Measurements from ENCODE around the gene BNC2.

Gene BNC2

DNA sequence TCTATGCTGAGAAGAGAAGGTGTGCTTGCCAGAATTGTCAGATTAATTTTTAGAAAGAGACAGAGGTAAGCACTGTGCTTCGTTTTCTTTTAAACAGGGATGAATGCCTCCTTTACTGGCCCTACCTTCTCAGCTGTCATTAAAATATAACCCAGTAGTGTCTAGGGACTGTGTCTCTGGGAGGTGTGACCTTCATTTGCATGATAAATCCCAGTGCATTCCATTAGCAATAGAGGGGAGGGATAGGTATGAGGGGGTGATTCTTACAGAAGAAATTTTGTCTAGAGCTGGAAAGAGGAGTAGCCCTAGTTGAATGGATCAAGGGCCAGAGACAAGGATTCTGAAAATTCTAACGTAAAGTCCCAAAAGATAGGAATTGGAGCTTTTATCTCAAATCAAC, 351.5 kb downstream of the BNC2 start:
- no peak for DNase-seq
- no peak for TF ChIP-seq POLR2A (IDR thresholded peaks at IDR 0.05; ENCODE audit: low read length)
- TF ChIP-seq GATA1 (IDR thresholded peaks at IDR 0.05; ENCODE audit: low read depth, low read length) = no peak

- TF ChIP-seq GATA1 (IDR thresholded peaks at IDR 0.05; ENCODE audit: low read depth, low read length) = no peak
- no peak for TF ChIP-seq POLR2A (IDR thresholded peaks at IDR 0.05; ENCODE audit: low read length)
- DNase-seq = no peak
Observed at GRCh38 chr9:16516891-16517290, 353.6 kb downstream of the BNC2 start.

- TF ChIP-seq GATA1 (IDR thresholded peaks at IDR 0.05; ENCODE audit: low read depth, low read length) (no peak), POLR2A (IDR thresholded peaks at IDR 0.05; ENCODE audit: low read length) (no peak)
- no peak for DNase-seq
Observed at GRCh38 chr9:16515879-16516301, 354.6 kb downstream of the BNC2 start.

- TF ChIP-seq POLR2A (IDR thresholded peaks at IDR 0.05; ENCODE audit: low read length) (no peak), GATA1 (IDR thresholded peaks at IDR 0.05; ENCODE audit: low read depth, low read length) (no peak)
- DNase-seq = no peak
Observed at GRCh38 chr9:16515207-16515606, 355.3 kb downstream of the BNC2 start.

DNA sequence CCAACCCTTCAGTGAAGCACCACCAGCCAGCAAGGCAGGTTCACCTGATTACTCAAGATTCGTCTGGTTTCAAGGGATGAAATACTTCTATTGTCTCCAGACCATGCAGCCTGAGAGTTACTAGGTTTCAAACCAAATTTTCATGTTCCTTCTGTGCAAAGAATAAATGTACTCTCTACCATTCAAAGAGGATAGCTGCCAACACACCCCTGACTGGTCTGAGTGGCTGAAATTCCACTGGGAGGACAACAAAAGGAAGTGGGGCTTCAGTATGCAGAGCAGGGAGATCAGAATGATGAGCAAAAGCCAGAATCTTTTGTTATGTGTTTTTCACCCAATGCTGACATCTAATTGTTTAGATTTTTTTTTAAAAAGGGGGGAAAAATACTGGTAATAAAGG, 356.3 kb downstream of the BNC2 start:
- no peak for TF ChIP-seq POLR2A (IDR thresholded peaks at IDR 0.05; ENCODE audit: low read length)
- TF ChIP-seq GATA1 (IDR thresholded peaks at IDR 0.05; ENCODE audit: low read depth, low read length) = no peak
- no peak for DNase-seq

GRCh38 chr9:16512281-16512680, 358.2 kb downstream of the BNC2 start:
- no peak for TF ChIP-seq POLR2A (IDR thresholded peaks at IDR 0.05; ENCODE audit: low read length)
- no peak for TF ChIP-seq GATA1 (IDR thresholded peaks at IDR 0.05; ENCODE audit: low read depth, low read length)
- DNase-seq = no peak

GRCh38 chr9:16510482-16510881, 360.0 kb downstream of the BNC2 start:
- DNase-seq = no peak
- TF ChIP-seq GATA1 (IDR thresholded peaks at IDR 0.05; ENCODE audit: low read depth, low read length) = no peak
- TF ChIP-seq POLR2A (IDR thresholded peaks at IDR 0.05; ENCODE audit: low read length) = no peak

DNA sequence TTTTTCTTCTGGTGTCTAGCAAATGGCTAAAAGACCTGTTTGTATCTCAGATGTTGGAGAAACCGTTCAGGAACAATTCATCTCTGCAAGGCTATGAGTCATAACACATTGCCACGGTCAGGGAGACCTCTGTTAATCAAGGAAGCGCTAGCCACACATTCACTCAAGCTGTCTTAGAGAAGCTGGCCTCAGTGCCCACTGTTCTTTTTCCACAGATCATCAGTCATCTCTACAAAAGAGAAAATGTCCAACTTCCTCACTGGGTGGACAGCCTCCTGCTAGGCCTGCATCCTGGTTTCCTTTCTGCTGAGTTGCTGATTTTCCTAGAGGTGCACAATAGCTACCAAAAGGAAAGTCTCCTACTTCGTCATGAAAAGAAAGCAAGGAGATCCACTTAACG, 360.5 kb downstream of the BNC2 start:
- no peak for DNase-seq
- TF ChIP-seq POLR2A (IDR thresholded peaks at IDR 0.05; ENCODE audit: low read length) = no peak
- no peak for TF ChIP-seq GATA1 (IDR thresholded peaks at IDR 0.05; ENCODE audit: low read depth, low read length)

- TF ChIP-seq GATA1 (IDR thresholded peaks at IDR 0.05; ENCODE audit: low read depth, low read length) (no peak), POLR2A (IDR thresholded peaks at IDR 0.05; ENCODE audit: low read length) (no peak)
Observed at GRCh38 chr9:16505199-16505598, 365.3 kb downstream of the BNC2 start.

GRCh38 chr9:16501726-16502125, 368.7 kb downstream of the BNC2 start:
- TF ChIP-seq POLR2A (IDR thresholded peaks at IDR 0.05; ENCODE audit: low read length) (no peak), GATA1 (IDR thresholded peaks at IDR 0.05; ENCODE audit: low read depth, low read length) (no peak)
- no peak for DNase-seq

More at GRCh38 chr9:16505199-16505598, 365.3 kb downstream of the BNC2 start:
- no peak for DNase-seq

DNA sequence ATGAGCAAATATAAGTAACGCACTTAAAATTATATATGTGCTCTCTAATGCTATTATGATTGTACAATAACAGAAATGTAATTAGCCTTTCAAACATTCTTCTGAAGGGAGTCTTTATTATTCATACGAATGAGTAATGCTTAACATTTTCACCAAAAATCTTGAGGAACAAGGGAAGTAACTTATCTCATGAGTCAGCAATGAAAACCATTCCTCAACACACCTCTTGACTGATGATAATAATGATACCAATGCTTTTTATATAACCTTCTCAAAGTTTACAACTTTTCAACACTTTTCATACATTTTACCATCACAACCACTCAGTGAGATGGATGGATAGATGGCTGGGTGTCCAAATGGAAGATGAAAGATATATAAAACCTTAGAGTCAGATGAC, 369.3 kb downstream of the BNC2 start:
- TF ChIP-seq POLR2A (IDR thresholded peaks at IDR 0.05; ENCODE audit: low read length) = no peak
- no peak for TF ChIP-seq GATA1 (IDR thresholded peaks at IDR 0.05; ENCODE audit: low read depth, low read length)
- DNase-seq = no peak

- TF ChIP-seq POLR2A (IDR thresholded peaks at IDR 0.05; ENCODE audit: low read length) (no peak), GATA1 (IDR thresholded peaks at IDR 0.05; ENCODE audit: low read depth, low read length) (no peak)
- DNase-seq = no peak
Observed at GRCh38 chr9:16500386-16500785, 370.1 kb downstream of the BNC2 start.

GRCh38 chr9:16499892-16500291, 370.6 kb downstream of the BNC2 start:
- no peak for TF ChIP-seq POLR2A (IDR thresholded peaks at IDR 0.05; ENCODE audit: low read length)
- TF ChIP-seq GATA1 (IDR thresholded peaks at IDR 0.05; ENCODE audit: low read depth, low read length) = no peak
- no peak for DNase-seq

DNA sequence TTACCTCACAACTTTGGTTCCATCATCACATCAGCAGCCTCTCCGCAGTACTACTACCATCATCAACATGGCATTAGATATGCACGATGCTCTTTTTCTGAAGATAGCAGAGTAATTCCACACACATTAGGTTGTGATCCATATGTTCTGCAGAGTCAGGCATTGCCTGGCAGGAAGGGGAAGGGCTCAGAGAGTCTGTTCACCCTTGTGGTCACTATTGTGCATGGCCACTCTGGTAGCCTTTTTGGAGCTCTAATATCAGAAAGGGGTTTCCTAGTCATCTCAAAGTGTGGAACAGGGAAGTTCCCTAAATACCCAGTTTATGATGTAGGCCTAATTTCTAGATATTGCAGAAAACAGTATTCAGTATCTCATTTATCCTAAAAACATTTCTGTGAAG, 373.6 kb downstream of the BNC2 start:
- no peak for DNase-seq
- TF ChIP-seq GATA1 (IDR thresholded peaks at IDR 0.05; ENCODE audit: low read depth, low read length) (no peak), POLR2A (IDR thresholded peaks at IDR 0.05; ENCODE audit: low read length) (no peak)

DNA sequence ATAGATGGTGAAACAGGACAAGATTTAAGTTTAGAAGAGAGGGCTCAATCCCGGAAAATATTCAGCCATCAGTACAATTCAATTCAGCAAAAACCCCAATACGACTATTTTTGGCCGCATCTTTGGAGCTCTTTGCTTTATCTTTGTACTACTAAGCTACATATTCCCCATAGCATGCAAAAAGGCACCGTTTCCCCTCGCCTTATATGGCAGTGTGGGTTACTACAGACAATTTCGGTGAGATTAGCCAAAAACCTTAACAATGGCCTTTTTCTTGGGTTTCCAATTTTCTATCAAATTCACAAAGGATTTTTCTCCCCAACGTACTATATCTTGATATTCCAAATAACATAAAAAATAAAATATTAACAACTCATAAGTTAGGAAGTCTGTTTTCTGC, 382.6 kb downstream of the BNC2 start:
- TF ChIP-seq GATA1 (IDR thresholded peaks at IDR 0.05; ENCODE audit: low read depth, low read length) (no peak), POLR2A (IDR thresholded peaks at IDR 0.05; ENCODE audit: low read length) (no peak)
- DNase-seq = no peak
